ENCODE measurements around the gene DNAJC5. TPM values are rescaled to one million over a fixed set of nuclear protein-coding genes. Genes with fewer than 3 reads are reported as not detected.
"Not testable (repeated sequence)": the region's sequence is repeated elsewhere in the genome, so short reads cannot be mapped to it uniquely, and the experiment has no call there.

The DNAJC5 gene
- total and polyA plus RNA-seq, 9 donors, result 11.1 to 32.8 (median 26.5) TPM

DNA sequence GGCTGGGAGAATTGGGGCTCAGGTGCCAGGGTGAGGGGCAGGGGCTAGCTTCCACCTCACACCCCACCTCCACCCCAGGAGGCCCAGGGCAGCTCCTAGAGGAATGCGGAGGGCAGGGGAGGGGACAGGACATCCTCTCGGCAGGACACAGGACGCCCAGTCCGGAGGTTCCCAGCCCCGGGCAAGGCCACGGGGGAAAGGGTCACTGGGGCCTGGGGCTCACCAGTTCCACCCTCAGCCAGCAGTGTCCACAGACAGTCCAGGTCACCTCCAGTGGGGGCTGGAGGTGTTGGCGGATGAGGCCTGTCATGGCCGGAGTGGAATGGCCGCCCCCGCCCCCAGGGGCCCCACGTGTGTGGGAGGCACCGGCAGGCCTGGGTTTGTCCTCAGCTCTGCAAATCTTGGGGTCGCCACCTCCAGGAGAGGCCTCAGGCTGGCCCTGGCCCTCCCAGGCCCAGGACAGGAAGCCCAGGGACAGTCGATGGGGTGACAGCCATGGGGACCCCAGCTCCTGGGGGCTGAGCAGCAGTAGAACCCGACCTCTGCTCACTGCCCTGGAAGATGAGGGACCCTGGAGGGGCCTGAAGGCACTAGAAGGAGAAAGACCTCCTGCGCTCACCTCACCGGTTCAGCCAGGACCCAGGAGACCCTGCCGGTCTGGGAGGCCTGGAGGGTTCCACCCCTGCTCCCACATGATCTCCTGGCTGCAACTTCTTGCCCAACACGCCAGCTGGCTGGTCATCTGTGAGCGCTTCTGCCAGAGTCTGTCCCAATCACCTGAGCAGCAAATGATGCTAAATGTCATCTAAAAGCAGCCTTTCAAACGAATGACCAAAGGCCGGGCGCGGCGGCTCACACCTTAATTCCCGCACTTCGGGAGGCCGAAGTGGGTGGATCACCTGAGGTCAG is 46.7 kb upstream of the DNAJC5 start:
- peak overlapping the region; percentile 62 to 69 for H3K27ac ChIP-seq
- intact Hi-C loops (cut with DNase I), result no loop called here
- DNase-seq, result peak in 4 of 5 donors; percentile 35 to 70 (median 52)
- no peaks in the 10 kb centered on the region for H3K9me3 ChIP-seq
- peaks cover 24% of the 10 kb centered on the region for H3K4me1 ChIP-seq (ENCODE audit: insufficient read depth)
- WGBS, 3 donors, result 76 to 81% (median 78%) methylated on average over 25 to 28 of the region's 28 CpGs
- TF ChIP-seq CTCF (IDR thresholded peaks at IDR 0.05) (no peak), EP300 (IDR thresholded peaks at IDR 0.05) (no peak), POLR2A (IDR thresholded peaks at IDR 0.05) (no peak)
- no peaks in the 10 kb centered on the region for H3K36me3 ChIP-seq
- no peaks in the 10 kb centered on the region for H3K27me3 ChIP-seq
- H3K4me3 ChIP-seq, result no peak overlapping the region

GRCh38 chr20:63850689-63851547 is 44.0 kb upstream of the DNAJC5 start:
- H3K9me3 ChIP-seq, result no peaks in the 10 kb centered on the region
- TF ChIP-seq POLR2A (IDR thresholded peaks at IDR 0.05) (no peak), CTCF (IDR thresholded peaks at IDR 0.05) (no peak), EP300 (IDR thresholded peaks at IDR 0.05) (no peak)
- peaks cover 45% of the 10 kb centered on the region for H3K4me1 ChIP-seq (ENCODE audit: insufficient read depth)
- intact Hi-C loops (cut with DNase I), result no loop called here
- H3K27ac ChIP-seq, result no peak overlapping the region
- H3K4me3 ChIP-seq, result no peak overlapping the region
- H3K27me3 ChIP-seq, result no peaks in the 10 kb centered on the region
- H3K36me3 ChIP-seq, result no peaks in the 10 kb centered on the region
- WGBS, 3 donors, result 82 to 87% (median 86%) methylated on average over 27 of the region's 27 CpGs
- DNase-seq, result peak in 1 of 5 donors; percentile 34

DNA sequence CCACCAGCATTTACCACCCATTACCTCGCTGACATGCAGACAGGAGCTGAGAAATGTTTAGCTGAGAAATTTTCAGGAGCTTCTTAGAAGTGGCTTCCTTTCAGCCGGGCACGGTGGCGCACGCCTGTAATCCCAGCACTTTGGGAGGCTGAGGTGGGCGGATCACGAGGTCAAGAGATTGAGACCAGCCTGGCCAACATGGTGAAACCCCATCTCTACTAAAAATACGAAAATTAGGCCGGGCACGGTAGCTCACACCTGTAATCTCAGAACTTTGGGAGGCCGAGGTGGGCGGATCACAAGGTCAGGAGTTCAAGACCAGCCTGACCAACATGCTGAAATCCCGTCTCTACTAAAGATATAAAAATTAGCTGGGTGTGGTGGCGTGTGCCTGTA is 43.4 kb upstream of the DNAJC5 start:
- intact Hi-C loops (cut with DNase I); H3K36me3 ChIP-seq; DNase-seq; H3K9me3 ChIP-seq; H3K27ac ChIP-seq; H3K27me3 ChIP-seq; H3K4me3 ChIP-seq: not testable (repeated sequence)
- H3K4me1 ChIP-seq (ENCODE audit: insufficient read depth), result peaks cover 45% of the 10 kb centered on the region
- WGBS, 3 donors, result 87 to 91% (median 89%) methylated on average over 14 of the region's 14 CpGs

DNA sequence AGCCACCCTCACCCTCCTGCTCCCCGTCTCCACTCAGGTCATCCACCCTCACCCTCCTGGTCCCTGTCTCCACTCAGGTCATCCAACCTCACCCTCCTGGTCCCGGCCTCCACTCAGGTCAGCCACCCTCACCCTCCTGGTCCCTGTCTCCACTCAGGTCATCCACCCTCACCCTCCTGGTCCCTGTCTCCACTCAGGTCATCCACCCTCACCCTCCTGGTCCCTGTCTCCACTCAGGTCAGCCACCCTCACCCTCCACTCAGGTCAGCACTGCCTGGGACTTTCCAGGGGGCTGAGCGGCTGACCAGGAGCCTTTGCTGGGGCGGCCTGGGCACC is 41.2 kb upstream of the DNAJC5 start:
- 68 to 81% (median 69%) methylated on average over 4 of the region's 4 CpGs for WGBS, 3 donors
- DNase-seq; H3K36me3 ChIP-seq; H3K27me3 ChIP-seq; intact Hi-C loops (cut with DNase I); H3K4me3 ChIP-seq; H3K9me3 ChIP-seq: not testable (repeated sequence)
- H3K27ac ChIP-seq, result peak overlapping the region in 1 of 2 donors; percentile 81
- peaks cover 38% of the 10 kb centered on the region for H3K4me1 ChIP-seq (ENCODE audit: insufficient read depth)

DNA sequence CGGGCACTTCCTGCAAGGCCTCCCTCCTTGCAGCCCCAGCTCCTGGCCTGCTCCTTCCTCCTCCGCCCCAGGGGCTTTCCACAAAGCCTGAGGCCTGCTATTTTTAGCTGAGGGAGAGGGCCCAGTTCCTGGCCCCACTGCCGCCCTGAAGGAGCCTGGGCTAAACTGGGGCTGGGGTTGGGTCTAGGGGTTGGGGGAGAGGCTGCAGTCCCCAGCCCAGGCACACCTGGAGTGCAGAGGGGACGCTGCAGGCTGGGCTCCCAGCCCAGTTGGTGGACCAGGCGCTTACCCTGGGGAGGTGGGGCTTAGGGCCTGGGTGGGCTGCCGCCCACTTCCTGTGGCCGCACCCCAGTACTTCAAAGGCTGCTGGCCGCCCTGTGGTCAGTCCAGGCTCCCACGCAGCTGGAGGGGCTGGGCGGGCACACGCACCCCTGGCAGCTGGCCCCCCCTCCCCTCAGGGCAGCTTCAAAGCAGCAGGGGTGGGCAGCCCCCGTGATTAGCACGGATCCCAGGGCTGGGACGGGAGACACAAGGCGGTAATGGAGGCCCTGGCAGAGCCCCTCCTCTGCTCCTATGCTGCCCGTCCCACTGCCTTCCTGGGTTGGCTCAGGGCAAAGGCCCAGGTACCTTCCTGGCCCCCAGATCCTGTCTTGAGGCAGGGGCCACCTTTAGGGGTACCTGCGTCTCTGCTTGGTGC is 40.7 kb upstream of the DNAJC5 start:
- H3K27me3 ChIP-seq, result no peaks in the 10 kb centered on the region
- H3K36me3 ChIP-seq, result no peaks in the 10 kb centered on the region
- no peaks in the 10 kb centered on the region for H3K9me3 ChIP-seq
- H3K4me3 ChIP-seq, result peak overlapping the region; percentile 14
- WGBS, 3 donors, result 13 to 23% (median 13%) methylated on average over 10 to 17 of the region's 17 CpGs
- intact Hi-C loops (cut with DNase I), result no loop called here
- DNase-seq, result peak; percentile 44 to 73 (median 62)
- H3K4me1 ChIP-seq (ENCODE audit: insufficient read depth), result peaks cover 43% of the 10 kb centered on the region
- H3K27ac ChIP-seq, result peak overlapping the region; percentile 78 to 81
- TF ChIP-seq CTCF (IDR thresholded peaks at IDR 0.05) (no peak), EP300 (IDR thresholded peaks at IDR 0.05) (no peak), POLR2A (IDR thresholded peaks at IDR 0.05) (no peak)

Measured in ovary (tissue), 9 donors.